ENCODE results near the gene DUSP22.

Gene DUSP22

GRCh38 chr6:398558-399078 lies 106.3 kb downstream of the DUSP22 start:
- peak in 1 of 2 donors; percentile 7 for DNase-seq

GRCh38 chr6:399785-400534 lies 107.7 kb downstream of the DUSP22 start:
- DNase-seq, result peak; percentile 58

- DNase-seq, result no peak
These were observed 108.5 kb downstream of the DUSP22 start for GRCh38 chr6:400815-401214.
